G401.6 (cell line): ENCODE measurements around the gene PCGF6.
"Not testable (repeated sequence)": the region's sequence is repeated elsewhere in the genome, so short reads cannot be mapped to it uniquely, and the experiment has no call there.

Experiments used
- FAIRE-seq: peaks from 2 replicates; lab custom pipeline; 2012; peaks lifted over from hg19 to GRCh38; lab: Jason Lieb, UNC

Gene PCGF6

GRCh38 chr10:103310197-103310596 is 40.7 kb downstream of the PCGF6 start:
- FAIRE-seq: no peak

- FAIRE-seq: no peak
Observed at GRCh38 chr10:103307594-103307993, 43.3 kb downstream of the PCGF6 start.

- FAIRE-seq: no peak
Observed at GRCh38 chr10:103295374-103296015, 55.4 kb downstream of the PCGF6 start.

- FAIRE-seq: no peak
Observed at GRCh38 chr10:103291588-103291987, 59.4 kb downstream of the PCGF6 start.

GRCh38 chr10:103287992-103288391 is 62.9 kb downstream of the PCGF6 start:
- FAIRE-seq: no peak

GRCh38 chr10:103284170-103284569 is 66.8 kb downstream of the PCGF6 start:
- no peak for FAIRE-seq

GRCh38 chr10:103282961-103283360 is 68.0 kb downstream of the PCGF6 start:
- FAIRE-seq: no peak

- no peak for FAIRE-seq
Observed at GRCh38 chr10:103281753-103282152, 69.2 kb downstream of the PCGF6 start.

GRCh38 chr10:103280506-103280905 is 70.4 kb downstream of the PCGF6 start:
- FAIRE-seq: no peak

- FAIRE-seq: no peak
Observed at GRCh38 chr10:103280031-103280430, 70.9 kb downstream of the PCGF6 start.

GRCh38 chr10:103278862-103279298 is 72.1 kb downstream of the PCGF6 start:
- no peak for FAIRE-seq

- FAIRE-seq: no peak
Observed at GRCh38 chr10:103278537-103278823, 72.5 kb downstream of the PCGF6 start.

GRCh38 chr10:103277713-103278536 is 73.0 kb downstream of the PCGF6 start:
- FAIRE-seq: no peak

GRCh38 chr10:103276896-103277712 is 73.8 kb downstream of the PCGF6 start, which contains the start of gene INA:
TSS of gene INA (plus strand) at chr10:103277138. CDS start at chr10:103277212, 74 bp downstream.
- no peak for FAIRE-seq

GRCh38 chr10:103276251-103276895 is 74.6 kb downstream of the PCGF6 start:
- FAIRE-seq: no peak

- no peak for FAIRE-seq
Observed at GRCh38 chr10:103273041-103273441, 77.9 kb downstream of the PCGF6 start.

GRCh38 chr10:103265717-103266329 is 85.1 kb downstream of the PCGF6 start:
- FAIRE-seq: no peak

- no peak for FAIRE-seq
Observed at GRCh38 chr10:103262229-103262628, 88.7 kb downstream of the PCGF6 start.

- FAIRE-seq: no peak
Observed at GRCh38 chr10:103259989-103260388, 91.0 kb downstream of the PCGF6 start.

GRCh38 chr10:103258928-103259327 is 92.0 kb downstream of the PCGF6 start:
- not testable (repeated sequence) for FAIRE-seq

GRCh38 chr10:103257812-103258211 is 93.1 kb downstream of the PCGF6 start:
- FAIRE-seq: no peak

GRCh38 chr10:103256613-103257012 is 94.3 kb downstream of the PCGF6 start:
- no peak for FAIRE-seq
